OCI-LY3 (cell line): ENCODE data around the gene THEMIS2.

Source experiments
- H2AFZ ChIP-seq: fragments of 200-600, 300-600 bp; shearing (Covaris generic); 2 replicates; pipeline ENCODE4 v1.6.0; 2014; ENCODE audit warnings: antibody characterized with exemption, low read depth, low read length
- H3K27ac ChIP-seq: fragments of 200-600, 300-600 bp; sonication (generic); 2 replicates; pipeline ENCODE4 v1.5.1; 2014; ENCODE audit warnings: mild to moderate bottlenecking, low read length, moderate library complexity, mixed read lengths
- H3K27me3 ChIP-seq: fragments of 200-600, 300-600 bp; sonication (generic); 2 replicates; pipeline ENCODE4 v1.6.1; 2014; ENCODE audit warnings: low read depth, low read length, mixed read lengths
- H3K36me3 ChIP-seq: fragments of 200-600, 300-600 bp; sonication (generic); replicated peaks from 2 replicates; pipeline ENCODE3; 2014; ENCODE audit warnings: low read depth, low read length, mixed read lengths
- H3K4me1 ChIP-seq: fragments of 300-600, 200-600 bp; sonication (generic); 2 replicates; pipeline ENCODE4 v1.6.1; 2014; ENCODE audit warnings: low read length, mixed read lengths
- H3K4me2 ChIP-seq: fragments of 200-600, 300-600 bp; sonication (generic); 2 replicates; pipeline ENCODE4 v1.6.1; 2014; ENCODE audit warnings: low read length, mixed read lengths
- H3K4me3 ChIP-seq: fragments of 300-600, 200-600 bp; sonication (generic); 2 replicates; pipeline ENCODE4 v1.5.1; 2014; ENCODE audit warnings: antibody characterized with exemption, mild to moderate bottlenecking, low read length, moderate library complexity
- H3K79me2 ChIP-seq: fragments of 300-600, 200-600 bp; shearing (Covaris generic); 2 replicates; pipeline ENCODE4 v1.6.1; 2014; ENCODE audit warnings: mild to moderate bottlenecking, low read length, mixed read lengths
- H3K9ac ChIP-seq: fragments of 300-600, 200-600 bp; shearing (Covaris generic); 2 replicates; pipeline ENCODE4 v1.6.0; 2014; ENCODE audit warnings: mild to moderate bottlenecking, low read length, moderate library complexity
- H3K9me3 ChIP-seq: fragments of 200-600, 300-600 bp; shearing (Covaris generic); 2 replicates; pipeline ENCODE4 v1.6.1; 2014; ENCODE audit warnings: low read length, mixed read lengths; ENCODE audit not compliant: insufficient read depth
- H4K20me1 ChIP-seq: fragments of 200-600, 300-600 bp; sonication (generic); 2 replicates; pipeline ENCODE4 v1.6.1; 2016; ENCODE audit warnings: low read length, mixed read lengths; ENCODE audit not compliant: insufficient read depth
- EZH2phosphoT487 ChIP-seq: fragments of 200-600 bp; shearing (Covaris generic); IDR thresholded peaks from 2 replicates; pipeline ENCODE4 v1.6.1; 2018; ENCODE audit warnings: antibody characterized with exemption, mixed run types, low read depth
- TF ChIP-seq, protein P1 (sequence below): fragments of 200-600, 300-600 bp; sonication (generic); IDR thresholded peaks from 2 replicates; pipeline ENCODE4 v1.5.1; 2014; ENCODE audit warnings: antibody characterized with exemption, low read length, low read depth

Gene THEMIS2

DNA sequence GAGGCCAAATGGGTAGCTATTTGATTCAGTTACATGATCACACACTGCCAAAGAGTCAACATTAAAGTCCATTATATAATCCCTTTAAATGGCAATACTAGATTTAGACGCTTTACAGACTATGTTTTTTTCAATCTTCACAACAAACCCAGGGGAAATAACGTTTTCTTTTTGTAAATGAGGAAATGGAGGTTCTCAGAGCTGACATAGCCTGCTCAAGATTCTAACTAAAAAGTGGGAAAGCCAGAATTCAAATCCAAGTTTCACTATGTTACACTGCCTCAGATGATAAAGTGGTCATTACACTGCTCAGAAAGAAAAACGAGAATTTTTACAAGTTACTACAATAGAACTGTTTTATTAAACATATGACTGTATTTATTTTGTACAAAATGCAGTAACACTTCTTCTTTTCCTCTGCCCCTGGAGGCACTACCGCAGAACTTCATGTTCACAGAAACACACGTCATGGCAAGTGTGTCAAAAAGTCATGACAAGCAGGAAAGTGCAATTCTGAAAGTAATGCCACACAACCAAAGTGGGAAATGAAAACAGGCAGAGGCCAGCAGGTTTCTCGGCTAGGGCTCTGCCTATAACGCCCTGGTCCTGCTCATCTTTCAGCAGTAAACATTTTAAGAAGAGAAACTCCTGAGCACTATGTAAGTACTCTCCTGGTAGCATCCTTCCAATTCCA lies 19.0 kb downstream of the THEMIS2 start:
- Histone ChIP-seq H3K4me1 (peaks cover 37% of the 10 kb centered on the region), H3K4me2 (peak overlapping the region; percentile 30), H3K4me3 (no peak overlapping the region), H3K36me3 (peaks cover 29% of the 10 kb centered on the region), H2AFZ (no peak overlapping the region), H3K9me3 (no peaks in the 10 kb centered on the region), H3K79me2 (no peaks in the 10 kb centered on the region), H3K9ac (no peak overlapping the region), H3K27ac (peak overlapping the region; percentile 83), H4K20me1 (0 out of 2 replicates have a peak, but pooled peaks cover 3% of the 10 kb centered on the region), H3K27me3 (no peaks in the 10 kb centered on the region)
- TF ChIP-seq EZH2phosphoT487, result no peak
- TF ChIP-seq, protein P1, sequence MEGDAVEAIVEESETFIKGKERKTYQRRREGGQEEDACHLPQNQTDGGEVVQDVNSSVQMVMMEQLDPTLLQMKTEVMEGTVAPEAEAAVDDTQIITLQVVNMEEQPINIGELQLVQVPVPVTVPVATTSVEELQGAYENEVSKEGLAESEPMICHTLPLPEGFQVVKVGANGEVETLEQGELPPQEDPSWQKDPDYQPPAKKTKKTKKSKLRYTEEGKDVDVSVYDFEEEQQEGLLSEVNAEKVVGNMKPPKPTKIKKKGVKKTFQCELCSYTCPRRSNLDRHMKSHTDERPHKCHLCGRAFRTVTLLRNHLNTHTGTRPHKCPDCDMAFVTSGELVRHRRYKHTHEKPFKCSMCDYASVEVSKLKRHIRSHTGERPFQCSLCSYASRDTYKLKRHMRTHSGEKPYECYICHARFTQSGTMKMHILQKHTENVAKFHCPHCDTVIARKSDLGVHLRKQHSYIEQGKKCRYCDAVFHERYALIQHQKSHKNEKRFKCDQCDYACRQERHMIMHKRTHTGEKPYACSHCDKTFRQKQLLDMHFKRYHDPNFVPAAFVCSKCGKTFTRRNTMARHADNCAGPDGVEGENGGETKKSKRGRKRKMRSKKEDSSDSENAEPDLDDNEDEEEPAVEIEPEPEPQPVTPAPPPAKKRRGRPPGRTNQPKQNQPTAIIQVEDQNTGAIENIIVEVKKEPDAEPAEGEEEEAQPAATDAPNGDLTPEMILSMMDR, result peak; percentile 10; the same call in 1 of the 2 replicates

DNA sequence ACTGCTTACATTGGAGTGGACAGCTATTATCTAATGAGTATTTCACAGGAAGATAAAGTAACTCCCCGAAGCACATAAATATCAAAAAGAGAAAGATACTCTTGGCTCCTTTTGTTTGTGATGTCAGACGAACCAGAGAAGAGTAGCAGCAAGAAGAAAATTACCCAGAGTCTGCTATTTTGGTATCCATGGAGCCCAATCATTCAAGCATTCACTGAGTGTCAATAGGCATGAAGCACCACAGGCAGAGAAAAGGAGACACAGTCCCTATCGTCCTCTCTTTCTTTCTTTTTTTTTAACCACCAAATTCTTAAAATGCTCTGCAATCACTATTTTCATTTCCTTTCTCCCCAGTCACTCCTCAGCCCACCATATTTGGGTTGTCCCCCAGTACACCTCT lies 22.2 kb downstream of the THEMIS2 start:
- peaks cover 29% of the 10 kb centered on the region for H3K36me3 ChIP-seq
- 0 out of 2 replicates have a peak, but pooled peaks cover 3% of the 10 kb centered on the region for H4K20me1 ChIP-seq
- H3K79me2 ChIP-seq, result no peaks in the 10 kb centered on the region
- no peaks in the 10 kb centered on the region for H3K27me3 ChIP-seq
- no peak overlapping the region for H2AFZ ChIP-seq
- no peak overlapping the region for H3K4me2 ChIP-seq
- no peaks in the 10 kb centered on the region for H3K9me3 ChIP-seq
- no peak overlapping the region for H3K9ac ChIP-seq
- H3K4me3 ChIP-seq, result no peak overlapping the region
- no peak for TF ChIP-seq EZH2phosphoT487
- TF ChIP-seq, protein P1, result no peak
- no peak overlapping the region for H3K27ac ChIP-seq
- peaks cover 27% of the 10 kb centered on the region for H3K4me1 ChIP-seq

DNA sequence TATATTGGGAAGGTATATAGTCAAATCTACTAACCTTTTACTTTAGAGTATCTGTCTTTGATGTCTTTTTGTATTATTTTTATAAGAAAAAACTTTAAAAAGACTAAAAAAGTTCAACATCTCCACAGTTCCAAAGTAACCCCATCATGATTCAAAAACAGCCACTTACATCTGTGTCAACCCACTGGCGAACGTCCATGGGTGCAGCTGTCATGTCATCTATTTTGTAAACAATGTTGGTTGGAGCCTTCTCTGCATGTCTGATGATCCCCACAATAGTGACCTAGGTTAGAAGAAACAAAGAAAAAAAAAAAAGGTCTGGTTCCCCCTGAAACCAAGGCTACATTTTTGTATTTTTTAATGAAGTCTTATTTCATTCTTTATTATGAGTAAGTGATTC lies 34.4 kb downstream of the THEMIS2 start:
- no peaks in the 10 kb centered on the region for H3K27me3 ChIP-seq
- no peak overlapping the region for H3K4me2 ChIP-seq
- no peak overlapping the region for H3K27ac ChIP-seq
- no peak overlapping the region for H3K4me3 ChIP-seq
- H3K4me1 ChIP-seq, result no peaks in the 10 kb centered on the region
- no peaks in the 10 kb centered on the region for H3K9me3 ChIP-seq
- no peaks in the 10 kb centered on the region for H4K20me1 ChIP-seq
- H2AFZ ChIP-seq, result no peak overlapping the region
- H3K9ac ChIP-seq, result no peak overlapping the region
- peaks cover 31% of the 10 kb centered on the region for H3K36me3 ChIP-seq
- 0 out of 2 replicates have a peak, but pooled peaks cover 4% of the 10 kb centered on the region for H3K79me2 ChIP-seq
- TF ChIP-seq, protein P1, result no peak
- TF ChIP-seq EZH2phosphoT487, result no peak

DNA sequence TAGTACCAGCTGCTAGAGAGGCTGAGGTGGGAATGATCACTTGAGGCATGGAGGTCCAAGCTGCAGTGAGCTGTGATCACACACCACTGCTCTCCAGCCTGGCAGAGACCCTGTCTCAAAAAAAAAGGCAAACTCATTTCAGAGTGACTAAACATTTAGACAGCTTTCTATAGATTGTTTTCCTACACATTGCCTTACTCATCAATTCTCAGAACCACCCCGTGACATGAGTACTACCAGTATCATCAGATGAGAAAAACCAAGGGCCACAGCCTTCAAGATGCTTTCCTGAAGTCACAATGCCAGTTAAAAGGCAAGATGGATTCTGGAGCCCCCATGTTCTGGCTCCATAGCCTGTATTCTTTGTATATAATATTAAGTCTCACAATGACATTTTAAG lies 40.1 kb downstream of the THEMIS2 start:
- Histone ChIP-seq H3K27ac (no peak overlapping the region), H3K79me2 (peaks cover 27% of the 10 kb centered on the region), H3K27me3 (peaks cover 3% of the 10 kb centered on the region; the same call in 1 of the 2 replicates), H3K36me3 (peaks cover 25% of the 10 kb centered on the region), H2AFZ (no peak overlapping the region), H3K9ac (no peak overlapping the region), H3K4me1 (peaks cover 5% of the 10 kb centered on the region), H3K4me2 (no peak overlapping the region), H3K9me3 (peaks cover 4% of the 10 kb centered on the region; the same call in 1 of the 2 replicates), H4K20me1 (no peaks in the 10 kb centered on the region), H3K4me3 (no peak overlapping the region)
- TF ChIP-seq EZH2phosphoT487, result no peak
- TF ChIP-seq, protein P1, result no peak
